Osteoblast (primary cell): ENCODE measurements around the gene SREBF2. TPM values are rescaled to one million over a fixed set of nuclear protein-coding genes. Genes with fewer than 3 reads are reported as not detected.

Experiments used
- DNase-seq: peaks from one replicate; pipeline ENCODE4 v3.0.0; 2011; ENCODE audit warnings: low spot score, mixed read lengths; ENCODE audit not compliant: insufficient read length; ENCODE audit errors: missing footprints
- H2AFZ ChIP-seq: 2 replicates; pipeline ENCODE4 v1.6.0; 2011; ENCODE audit warnings: mild to moderate bottlenecking, low read length
- H3K27ac ChIP-seq: 2 replicates; pipeline ENCODE4 v1.5.1; 2011; ENCODE audit warnings: mild to moderate bottlenecking, low read depth, low read length, moderate library complexity
- H3K27me3 ChIP-seq: 2 replicates; pipeline ENCODE4 v1.6.0; 2012; ENCODE audit warnings: mild to moderate bottlenecking, control low read depth, inconsistent platforms, low read length, moderate library complexity; ENCODE audit not compliant: insufficient read depth
- H3K36me3 ChIP-seq: 2 replicates; pipeline ENCODE4 v1.5.1; 2011; ENCODE audit warnings: mild to moderate bottlenecking, low read length, control low read depth, moderate library complexity; ENCODE audit not compliant: insufficient read depth
- H3K4me1 ChIP-seq: 2 replicates; pipeline ENCODE4 v1.5.1; 2011; ENCODE audit warnings: mild to moderate bottlenecking, low read length, control low read depth, moderate library complexity; ENCODE audit not compliant: insufficient read depth
- H3K4me2 ChIP-seq: 2 replicates; pipeline ENCODE4 v1.6.0; 2011; ENCODE audit warnings: mild to moderate bottlenecking, low read length; ENCODE audit not compliant: insufficient read depth
- H3K4me3 ChIP-seq: fragments of 200-600 bp; sonication (generic); 3 replicates; pipeline ENCODE4 v1.5.1; 2012; ENCODE audit warnings: mild to moderate bottlenecking, low read length, inconsistent platforms; ENCODE audit not compliant: insufficient read depth
- H3K79me2 ChIP-seq: 2 replicates; pipeline ENCODE4 v1.6.0; 2012; ENCODE audit warnings: mild to moderate bottlenecking, low read length, control low read depth, inconsistent platforms; ENCODE audit not compliant: insufficient read depth
- H3K9me3 ChIP-seq: 2 replicates; pipeline ENCODE4 v1.5.1; 2011; ENCODE audit warnings: low read depth, low read length, control low read depth
- H4K20me1 ChIP-seq: 2 replicates; pipeline ENCODE4 v1.6.0; 2012; ENCODE audit warnings: mild to moderate bottlenecking, low read length, control low read depth; ENCODE audit not compliant: insufficient read depth
- total RNA-seq: library from RNA; depleted of rRNA; stranded (reverse); fragments of >200 nt; gene quantifications from 2 replicates; pipeline ENCODE4 v1.2.3, GENCODE V29; 2012
- TF ChIP-seq, protein P1 (sequence below): IDR thresholded peaks from 2 replicates; pipeline ENCODE4 v1.5.1; 2011; ENCODE audit warnings: mild to moderate bottlenecking, low read depth, low read length, moderate library complexity; ENCODE audit errors: extremely low read depth

SREBF2 gene
- total RNA-seq, 1 donor, result 80.3 TPM

DNA sequence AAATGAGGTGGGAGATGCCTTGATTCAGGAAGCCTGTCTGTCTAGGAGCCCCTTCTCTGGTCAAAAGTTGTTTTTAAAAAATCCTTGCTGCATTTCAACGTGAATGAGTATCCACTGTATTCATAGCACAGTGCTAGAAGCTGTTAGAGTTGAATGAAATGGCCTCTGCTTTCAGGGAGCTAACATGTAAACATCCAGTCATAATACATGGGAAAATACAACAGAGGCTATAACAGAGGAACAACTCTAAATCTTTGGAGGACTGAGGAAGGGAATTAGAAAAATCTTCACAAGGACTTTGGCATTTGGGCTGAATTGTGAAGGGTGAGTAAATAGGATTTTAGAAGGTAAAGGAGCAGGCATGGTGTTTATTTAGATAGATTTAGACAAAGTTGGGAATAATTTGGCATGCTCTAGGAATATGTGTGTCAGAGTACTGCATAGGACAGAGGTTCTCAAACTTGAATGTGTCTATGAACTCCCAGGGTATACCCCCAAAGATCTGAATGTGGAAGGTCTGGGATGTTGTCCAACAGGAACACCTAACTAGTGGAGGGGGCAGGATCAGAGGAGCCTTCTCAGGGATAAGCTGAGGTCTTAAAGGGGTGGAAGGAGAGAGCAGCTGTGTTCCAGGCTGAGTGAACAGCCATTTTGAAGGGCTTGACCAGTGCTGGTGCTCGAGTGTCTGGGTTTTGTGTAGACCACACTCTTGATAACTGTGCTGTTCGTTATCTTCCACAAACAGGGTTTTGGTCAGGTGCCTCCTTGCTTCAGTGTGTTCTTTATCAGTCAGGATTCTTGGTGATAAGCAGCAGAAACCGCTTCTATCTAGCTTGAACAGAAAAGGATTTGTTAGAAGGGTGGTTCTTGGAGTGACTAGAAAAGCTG lies 12.7 kb downstream of the SREBF2 start:
- TF ChIP-seq, protein P1, sequence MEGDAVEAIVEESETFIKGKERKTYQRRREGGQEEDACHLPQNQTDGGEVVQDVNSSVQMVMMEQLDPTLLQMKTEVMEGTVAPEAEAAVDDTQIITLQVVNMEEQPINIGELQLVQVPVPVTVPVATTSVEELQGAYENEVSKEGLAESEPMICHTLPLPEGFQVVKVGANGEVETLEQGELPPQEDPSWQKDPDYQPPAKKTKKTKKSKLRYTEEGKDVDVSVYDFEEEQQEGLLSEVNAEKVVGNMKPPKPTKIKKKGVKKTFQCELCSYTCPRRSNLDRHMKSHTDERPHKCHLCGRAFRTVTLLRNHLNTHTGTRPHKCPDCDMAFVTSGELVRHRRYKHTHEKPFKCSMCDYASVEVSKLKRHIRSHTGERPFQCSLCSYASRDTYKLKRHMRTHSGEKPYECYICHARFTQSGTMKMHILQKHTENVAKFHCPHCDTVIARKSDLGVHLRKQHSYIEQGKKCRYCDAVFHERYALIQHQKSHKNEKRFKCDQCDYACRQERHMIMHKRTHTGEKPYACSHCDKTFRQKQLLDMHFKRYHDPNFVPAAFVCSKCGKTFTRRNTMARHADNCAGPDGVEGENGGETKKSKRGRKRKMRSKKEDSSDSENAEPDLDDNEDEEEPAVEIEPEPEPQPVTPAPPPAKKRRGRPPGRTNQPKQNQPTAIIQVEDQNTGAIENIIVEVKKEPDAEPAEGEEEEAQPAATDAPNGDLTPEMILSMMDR, result no peak
- no peak overlapping the region for H3K4me3 ChIP-seq
- H3K36me3 ChIP-seq, result no peaks in the 10 kb centered on the region
- peaks cover 6% of the 10 kb centered on the region for H3K4me1 ChIP-seq
- no peak overlapping the region for H3K27ac ChIP-seq
- H3K79me2 ChIP-seq, result peaks cover 82% of the 10 kb centered on the region
- H3K4me2 ChIP-seq, result no peak overlapping the region
- DNase-seq, result peak; percentile 61
- no peak overlapping the region for H2AFZ ChIP-seq
- H3K9me3 ChIP-seq, result no peaks in the 10 kb centered on the region
- no peaks in the 10 kb centered on the region for H3K27me3 ChIP-seq
- peaks cover 59% of the 10 kb centered on the region for H4K20me1 ChIP-seq

DNA sequence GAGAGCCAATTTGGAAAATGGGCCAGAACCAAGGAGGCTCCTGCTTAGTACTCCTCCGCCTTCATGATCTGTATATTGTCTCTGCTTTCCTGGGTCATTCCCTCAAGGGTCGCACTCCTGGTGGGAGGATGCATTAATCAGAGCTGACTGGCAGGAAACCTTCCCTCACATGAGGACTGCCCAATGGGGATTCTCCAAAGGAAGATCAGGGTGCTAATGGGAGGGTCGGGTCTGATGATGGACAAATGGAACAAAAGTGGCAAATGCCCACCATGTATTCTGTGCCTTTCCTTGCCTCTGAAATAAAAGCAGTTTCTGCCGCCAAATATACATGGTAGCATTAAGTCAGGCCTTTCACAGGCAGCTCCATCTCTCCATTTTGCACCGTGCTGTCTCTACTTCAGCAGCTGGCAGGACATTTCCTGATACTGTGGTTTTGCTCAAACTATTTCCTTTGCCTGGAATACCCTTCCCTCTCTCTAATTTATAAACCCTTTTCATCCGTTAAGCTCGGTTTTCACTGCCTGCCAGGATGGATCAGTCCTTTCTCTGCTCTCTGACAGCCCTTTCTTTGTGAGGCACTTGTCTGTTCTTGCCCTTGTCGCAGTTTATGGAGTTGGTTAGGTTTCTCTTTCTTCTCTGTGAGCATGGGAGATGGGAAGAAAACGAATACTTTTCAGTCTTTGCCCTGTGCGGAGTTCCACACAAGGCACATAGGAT lies 13.5 kb downstream of the SREBF2 start:
- no peak overlapping the region for H2AFZ ChIP-seq
- TF ChIP-seq, protein P1, result no peak
- no peaks in the 10 kb centered on the region for H3K36me3 ChIP-seq
- peaks cover 6% of the 10 kb centered on the region for H3K4me1 ChIP-seq
- H3K4me2 ChIP-seq, result no peak overlapping the region
- peaks cover 54% of the 10 kb centered on the region for H4K20me1 ChIP-seq
- no peak for DNase-seq
- H3K4me3 ChIP-seq, result no peak overlapping the region
- H3K9me3 ChIP-seq, result no peaks in the 10 kb centered on the region
- peaks cover 75% of the 10 kb centered on the region for H3K79me2 ChIP-seq
- H3K27ac ChIP-seq, result no peak overlapping the region
- H3K27me3 ChIP-seq, result no peaks in the 10 kb centered on the region

DNA sequence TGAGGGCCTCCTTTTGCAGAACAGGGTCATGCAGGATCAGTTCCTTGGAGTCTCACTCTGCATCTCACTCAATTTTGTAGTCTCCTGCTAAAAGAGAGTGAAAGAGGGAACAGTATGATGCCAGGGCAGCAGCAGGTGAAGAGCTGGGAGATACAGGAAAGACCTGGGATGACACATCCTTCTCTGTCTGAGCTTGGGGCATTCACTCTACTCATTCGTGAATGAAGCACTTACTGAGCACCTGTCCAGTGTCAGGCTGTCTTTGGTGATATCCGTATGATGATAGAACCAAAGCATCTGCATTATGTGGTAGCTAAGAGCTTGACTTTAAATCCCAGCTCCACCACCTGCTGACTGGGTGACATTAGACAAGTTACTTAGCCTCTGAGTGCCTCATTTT lies 14.4 kb downstream of the SREBF2 start:
- TF ChIP-seq, protein P1, result no peak
- Histone ChIP-seq H3K27ac (no peak overlapping the region), H3K27me3 (no peaks in the 10 kb centered on the region), H3K4me2 (no peak overlapping the region), H3K9me3 (no peaks in the 10 kb centered on the region), H3K4me3 (no peak overlapping the region), H3K79me2 (peaks cover 68% of the 10 kb centered on the region), H3K36me3 (no peaks in the 10 kb centered on the region), H3K4me1 (peaks cover 6% of the 10 kb centered on the region), H2AFZ (no peak overlapping the region), H4K20me1 (peaks cover 45% of the 10 kb centered on the region)
- no peak for DNase-seq

DNA sequence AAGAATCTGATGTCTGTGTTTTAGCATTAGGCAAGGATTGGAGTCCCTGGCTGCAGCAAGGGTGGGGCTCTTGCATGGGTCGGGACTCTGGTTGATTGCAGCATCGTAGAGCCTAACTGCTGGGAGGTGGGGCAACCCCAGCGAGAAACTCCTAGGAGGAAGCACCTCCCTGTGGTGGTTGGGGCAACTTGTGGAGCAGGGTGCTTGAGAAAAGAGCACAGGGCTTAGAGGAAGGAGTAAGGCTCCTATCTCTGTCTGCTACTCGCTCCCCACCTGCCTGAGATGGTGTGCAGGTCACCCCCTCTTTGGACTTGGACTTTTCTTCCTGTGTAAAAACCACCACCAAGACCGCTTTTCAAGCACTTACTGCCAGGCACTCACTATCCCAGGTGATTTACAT lies 15.6 kb downstream of the SREBF2 start:
- TF ChIP-seq, protein P1, result no peak
- Histone ChIP-seq H3K4me2 (no peak overlapping the region), H3K27me3 (no peaks in the 10 kb centered on the region), H3K36me3 (no peaks in the 10 kb centered on the region), H4K20me1 (peaks cover 47% of the 10 kb centered on the region), H2AFZ (no peak overlapping the region), H3K4me3 (no peak overlapping the region), H3K27ac (no peak overlapping the region), H3K79me2 (peaks cover 65% of the 10 kb centered on the region), H3K4me1 (peaks cover 6% of the 10 kb centered on the region), H3K9me3 (no peaks in the 10 kb centered on the region)
- DNase-seq, result no peak
